HCT116 (cell line): ENCODE results near the gene ATM. TPM values are rescaled to one million over a fixed set of nuclear protein-coding genes. Genes with fewer than 3 reads are reported as not detected.
"Not testable (repeated sequence)": the region's sequence is repeated elsewhere in the genome, so short reads cannot be mapped to it uniquely, and the experiment has no call there.

Experiments used
- ATAC-seq: fragments of 200-7000 bp; cut with Tn5 transposase; 2 replicates; pipeline ENCODE4 v1.9.1; 2020; ENCODE audit warnings: mild to moderate bottlenecking, moderate library complexity
- BruUV-seq: library from RNA; stranded (reverse); fragments of 400-500 nt; replicated peaks from 2 replicates; lab custom pipeline; 2021; lab: Mats Ljungman, UMichigan
- CTCF ChIA-PET: fragments of 300-600 bp; sonication (Branson Sonifier 250); formaldehyde crosslinking; loops from one replicate; lab custom pipeline; 2021; ENCODE audit warnings: antibody characterized with exemption; lab: Charles Lee
- POLR2A ChIA-PET: fragments of 300-600, 350-600 bp; sonication (Branson Sonifier 250); formaldehyde crosslinking; loops from one replicate; lab custom pipeline; 2021; ENCODE audit warnings: antibody characterized with exemption; lab: Charles Lee
- RAD21 ChIA-PET, 2 experiments: fragments of 300-600 bp; sonication (Branson Sonifier 250); formaldehyde crosslinking; loops; one replicate each; lab custom pipeline; 2023; ENCODE audit warnings: low total read pairs in 2 of 2; ENCODE audit not compliant: uncharacterized antibody in 2 of 2, unreplicated experiment in 2 of 2, low non-redundant PET in 1 of 2; lab: Charles Lee
- DNase-seq: peaks from one replicate; pipeline ENCODE4 v3.0.0-alpha.2; 2010; ENCODE audit warnings: low read depth, low spot score
- H2AFZ ChIP-seq: fragments of 200-600 bp; shearing (Covaris generic), sonication (generic); 2 replicates; pipeline ENCODE4 v1.6.1; 2017; ENCODE audit warnings: low read depth, mixed run types, mixed read lengths, antibody characterized with exemption, low read length; ENCODE audit not compliant: poor library complexity, severe bottlenecking
- H3K27ac ChIP-seq: 2 replicates; pipeline ENCODE4 v1.5.1; 2012; ENCODE audit warnings: low read depth, low read length
- H3K27me3 ChIP-seq: fragments of 200-600 bp; sonication (generic); 2 replicates; pipeline ENCODE4 v1.6.1; 2016; ENCODE audit warnings: mixed run types, low read length, mixed read lengths; ENCODE audit not compliant: insufficient read depth
- H3K36me3 ChIP-seq, 2 experiments: fragments of 200-500 bp in 1 of 2; fragments of 200-600 bp in 1 of 2; sonication (Bioruptor generic) in 1 of 2; sonication (generic) in 1 of 2; 2 replicates each; pipeline versions ENCODE4 v1.5.1 to v1.6.1; 2014 to 2016; ENCODE audit warnings: low read length in 2 of 2, inconsistent platforms in 1 of 2, mixed read lengths in 1 of 2, mixed run types in 1 of 2; ENCODE audit not compliant: insufficient read depth in 2 of 2, control insufficient read depth in 1 of 2
- H3K4me1 ChIP-seq, 2 experiments: fragments of 200-600 bp in 1 of 2; sonication (generic) in 1 of 2; 2 replicates each; pipeline versions ENCODE4 v1.5.1 to v1.6.1; 2012 to 2017; ENCODE audit warnings: low read length in 2 of 2, inconsistent platforms in 1 of 2, mild to moderate bottlenecking in 1 of 2, mixed read lengths in 1 of 2, mixed run types in 1 of 2, moderate library complexity in 1 of 2; ENCODE audit not compliant: insufficient read depth in 2 of 2, control insufficient read depth in 1 of 2
- H3K4me2 ChIP-seq: fragments of 200-600 bp; sonication (generic); 2 replicates; pipeline ENCODE4 v1.6.1; 2017; ENCODE audit warnings: mixed run types, low read length, mixed read lengths
- H3K4me3 ChIP-seq, 2 experiments: fragments of 200-600 bp in 1 of 2; sonication (generic) in 1 of 2; replicated peaks in 1 of 2; 2 replicates each; pipeline ENCODE4 v1.5.1; 2011 to 2016; ENCODE audit warnings: low read length in 2 of 2, control low read depth in 1 of 2, low read depth in 1 of 2, mild to moderate bottlenecking in 1 of 2, mixed read lengths in 1 of 2, mixed run types in 1 of 2
- H3K79me2 ChIP-seq: fragments of 200-600 bp; sonication (generic); 2 replicates; pipeline ENCODE4 v1.6.1; 2017; ENCODE audit warnings: mild to moderate bottlenecking, mixed run types, low read length, moderate library complexity, mixed read lengths; ENCODE audit not compliant: insufficient read depth
- H3K9ac ChIP-seq: fragments of 200-600 bp; sonication (generic); 2 replicates; pipeline ENCODE4 v1.6.1; 2016; ENCODE audit warnings: low read length, mixed read lengths
- H3K9me2 ChIP-seq: fragments of 200-600 bp; sonication (generic), shearing (Covaris generic); 2 replicates; pipeline ENCODE4 v1.6.1; 2017; ENCODE audit warnings: mixed run types, mild to moderate bottlenecking, moderate library complexity; ENCODE audit not compliant: insufficient read depth
- H3K9me3 ChIP-seq, 2 experiments: fragments of 200-500 bp in 1 of 2; fragments of 200-600 bp in 1 of 2; sonication (Bioruptor generic) in 1 of 2; sonication (generic) in 1 of 2; 2 replicates each; pipeline ENCODE4 v1.6.1; 2014 to 2017; ENCODE audit warnings: low read length in 2 of 2, mixed read lengths in 2 of 2, inconsistent platforms in 1 of 2, low read depth in 1 of 2, mild to moderate bottlenecking in 1 of 2, mixed run types in 1 of 2, moderate library complexity in 1 of 2; ENCODE audit not compliant: control insufficient read depth in 1 of 2, insufficient read depth in 1 of 2
- H4K20me1 ChIP-seq: fragments of 200-600 bp; sonication (generic), shearing (Covaris generic); 2 replicates; pipeline ENCODE4 v1.6.1; 2017; ENCODE audit warnings: mixed run types, mild to moderate bottlenecking, moderate library complexity; ENCODE audit not compliant: insufficient read depth
- CTCF ChIP-seq, 3 experiments: fragments of 200-600 bp in 1 of 3; sonication (generic) in 1 of 3; IDR thresholded peaks in 2 of 3; conservative IDR thresholded peaks in 1 of 3; 2 replicates each; pipeline ENCODE4 v1.5.1; 2012 to 2017; ENCODE audit warnings: low read depth in 2 of 3, low read length in 2 of 3, antibody characterized with exemption in 1 of 3, borderline replicate concordance in 1 of 3, control low read depth in 1 of 3, mild to moderate bottlenecking in 1 of 3, mixed read lengths in 1 of 3, mixed run types in 1 of 3, moderate library complexity in 1 of 3; ENCODE audit not compliant: insufficient read depth in 1 of 3
- MAX ChIP-seq: IDR thresholded peaks from 2 replicates; pipeline ENCODE4 v1.6.1; 2012
- RAD21 ChIP-seq: IDR thresholded peaks from 2 replicates; pipeline ENCODE4 v1.6.1; 2012; ENCODE audit warnings: low read depth, mild to moderate bottlenecking
- intact Hi-C: fragments of 100-400 bp; cut with micrococcal nuclease; formaldehyde crosslinking; loops from 2 replicates; pipeline ENCODE4 v1.10.0; 2022
- total RNA-seq: library from RNA; stranded (reverse); gene quantifications from one replicate; pipeline ENCODE4 v1.2.1, GENCODE V29; 2021; ENCODE audit not compliant: unreplicated experiment

The ATM gene
- total RNA-seq, 1 experiment from 2014 or later: 32.2 TPM

GRCh38 chr11:108417551-108417950, 194.7 kb downstream of the ATM start:
- H3K4me3 ChIP-seq, POLR2A ChIA-PET, H3K9me3 ChIP-seq, H3K36me3 ChIP-seq, RAD21 ChIA-PET, BruUV-seq, H3K9me2 ChIP-seq, H3K27me3 ChIP-seq, H3K79me2 ChIP-seq, H3K9ac ChIP-seq, H3K4me1 ChIP-seq, H3K27ac ChIP-seq, H2AFZ ChIP-seq, H4K20me1 ChIP-seq, H3K4me2 ChIP-seq, CTCF ChIA-PET: not testable (repeated sequence)
- DNase-seq (peak; percentile 6), ATAC-seq (peak; percentile 74)
- TF ChIP-seq MAX (peak; percentile 43; the same call in 1 of the 2 replicates), CTCF (IDR thresholded peaks at IDR 0.05 in 2 of 3, conservative IDR thresholded peaks at IDR 0.05 in 1 of 3; ENCODE audit: borderline replicate concordance in 1 of 3, insufficient read depth in 1 of 3, low read depth in 2 of 3, low read length in 2 of 3) (peak; percentile 36 to 50 (median 43); a peak in 5 of 6 replicates), RAD21 (peak; percentile 70)
- intact Hi-C loops: loop anchor here (1.0 kb wide), 1 partner anchor 231 kb away; no protein-coding TSS in a partner anchor

Other genes starting within 250 kb of the ATM start
- 41.9 TPM for gene CUL5, start 214.2 kb upstream of the ATM start, total RNA-seq
- gene ACAT1, start 101.5 kb upstream of the ATM start, total RNA-seq: 83.8 TPM
- gene NPAT, start 429 bp upstream of the ATM start, total RNA-seq: 14.9 TPM
- 1.3 TPM for gene C11orf65, start 244.5 kb downstream of the ATM start, total RNA-seq